Measurements from ENCODE around the gene DSN1.

Gene DSN1

GRCh38 chr20:36777167-36777566 lies 3.6 kb upstream of the DSN1 start:
- TF ChIP-seq, protein P1, sequence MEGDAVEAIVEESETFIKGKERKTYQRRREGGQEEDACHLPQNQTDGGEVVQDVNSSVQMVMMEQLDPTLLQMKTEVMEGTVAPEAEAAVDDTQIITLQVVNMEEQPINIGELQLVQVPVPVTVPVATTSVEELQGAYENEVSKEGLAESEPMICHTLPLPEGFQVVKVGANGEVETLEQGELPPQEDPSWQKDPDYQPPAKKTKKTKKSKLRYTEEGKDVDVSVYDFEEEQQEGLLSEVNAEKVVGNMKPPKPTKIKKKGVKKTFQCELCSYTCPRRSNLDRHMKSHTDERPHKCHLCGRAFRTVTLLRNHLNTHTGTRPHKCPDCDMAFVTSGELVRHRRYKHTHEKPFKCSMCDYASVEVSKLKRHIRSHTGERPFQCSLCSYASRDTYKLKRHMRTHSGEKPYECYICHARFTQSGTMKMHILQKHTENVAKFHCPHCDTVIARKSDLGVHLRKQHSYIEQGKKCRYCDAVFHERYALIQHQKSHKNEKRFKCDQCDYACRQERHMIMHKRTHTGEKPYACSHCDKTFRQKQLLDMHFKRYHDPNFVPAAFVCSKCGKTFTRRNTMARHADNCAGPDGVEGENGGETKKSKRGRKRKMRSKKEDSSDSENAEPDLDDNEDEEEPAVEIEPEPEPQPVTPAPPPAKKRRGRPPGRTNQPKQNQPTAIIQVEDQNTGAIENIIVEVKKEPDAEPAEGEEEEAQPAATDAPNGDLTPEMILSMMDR (conservative IDR thresholded peaks at IDR 0.05; ENCODE audit: low read length): no peak
- H3K4me3 ChIP-seq (ENCODE audit: low read length): no peak overlapping the region
- no peak for DNase-seq (ENCODE audit: low read depth)

DNA sequence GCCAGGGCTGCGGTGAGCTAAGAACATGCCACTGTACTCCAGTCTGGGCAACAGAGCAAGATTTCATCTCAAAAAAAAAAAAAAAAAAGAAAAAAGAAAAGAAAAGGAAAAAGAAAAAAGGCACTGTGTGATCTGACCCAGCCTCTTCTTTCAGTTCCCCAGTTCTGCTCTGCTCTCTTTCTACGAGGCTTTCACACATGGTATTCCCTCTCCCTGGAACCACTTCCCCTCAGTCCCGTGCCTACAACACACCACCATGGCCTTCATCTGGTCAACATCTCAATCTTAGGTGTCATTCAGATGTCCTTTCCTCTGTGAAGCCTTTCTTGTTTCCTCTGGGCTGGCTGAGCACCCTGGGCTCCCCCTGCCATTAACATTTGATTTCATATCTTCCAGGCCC lies 2.3 kb upstream of the DSN1 start:
- no peak for DNase-seq (ENCODE audit: low read depth)
- TF ChIP-seq, protein P1 (conservative IDR thresholded peaks at IDR 0.05; ENCODE audit: low read length): no peak
- H3K4me3 ChIP-seq (ENCODE audit: low read length): no peak overlapping the region

GRCh38 chr20:36775196-36775595 lies 1.6 kb upstream of the DSN1 start:
- no peak overlapping the region for H3K4me3 ChIP-seq (ENCODE audit: low read length)
- DNase-seq (ENCODE audit: low read depth): no peak
- TF ChIP-seq, protein P1 (conservative IDR thresholded peaks at IDR 0.05; ENCODE audit: low read length): no peak

GRCh38 chr20:36773107-36773596 lies 411 bp downstream of the DSN1 start:
- H3K4me3 ChIP-seq (ENCODE audit: low read length): peak overlapping the region; percentile 91
- TF ChIP-seq, protein P1 (conservative IDR thresholded peaks at IDR 0.05; ENCODE audit: low read length): no peak
- no peak for DNase-seq (ENCODE audit: low read depth)

- DNase-seq (ENCODE audit: low read depth): no peak
- no peak overlapping the region for H3K4me3 ChIP-seq (ENCODE audit: low read length)
- TF ChIP-seq, protein P1 (conservative IDR thresholded peaks at IDR 0.05; ENCODE audit: low read length): no peak
Measured at GRCh38 chr20:36770680-36771079, 2.9 kb downstream of the DSN1 start.

DNA sequence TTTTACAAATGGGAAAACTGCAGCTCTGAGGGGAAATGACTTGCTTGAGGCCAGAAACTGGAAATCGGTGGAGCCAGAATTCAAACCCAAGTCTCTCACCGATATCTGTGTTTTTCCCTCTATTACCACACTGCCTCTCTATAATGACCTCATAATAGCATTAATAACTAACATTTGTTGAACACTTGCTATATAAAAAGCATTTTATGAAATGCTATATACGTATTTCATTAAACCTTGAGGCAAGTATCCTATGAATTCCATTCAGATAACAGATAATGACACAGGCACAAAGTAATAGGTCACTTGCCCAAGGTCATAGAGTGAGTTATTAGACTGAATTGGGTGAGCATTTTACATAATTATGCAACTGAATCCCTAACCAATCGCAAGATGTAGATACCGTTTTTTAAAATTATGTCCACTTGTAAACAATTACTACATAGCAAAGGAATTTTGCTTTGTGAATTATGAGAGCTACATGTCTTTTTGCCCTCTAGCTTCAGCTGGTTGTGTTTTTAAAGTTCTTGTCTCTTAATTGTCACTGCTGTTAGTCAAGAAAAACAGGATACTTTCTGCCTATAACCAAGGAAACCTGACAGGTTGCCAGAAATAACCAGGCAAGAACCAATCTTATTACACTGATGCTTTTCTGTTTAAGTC lies 4.7 kb downstream of the DSN1 start:
- no peak overlapping the region for H3K4me3 ChIP-seq (ENCODE audit: low read length)
- TF ChIP-seq, protein P1 (conservative IDR thresholded peaks at IDR 0.05; ENCODE audit: low read length): no peak
- peak; percentile 75 for DNase-seq (ENCODE audit: low read depth)

- no peak for DNase-seq (ENCODE audit: low read depth)
- no peak overlapping the region for H3K4me3 ChIP-seq (ENCODE audit: low read length)
- TF ChIP-seq, protein P1 (conservative IDR thresholded peaks at IDR 0.05; ENCODE audit: low read length): no peak
Measured at GRCh38 chr20:36761125-36761524, 12.4 kb downstream of the DSN1 start.

All from AG10803 (cell line).